CD14-positive monocyte (primary cell): Measurements from ENCODE around the gene PTPRD. TPM values are rescaled to one million over a fixed set of nuclear protein-coding genes. Genes with fewer than 3 reads are reported as not detected.

Experiments used
- DNase-seq, 3 donors: peaks; one replicate each; pipeline ENCODE4 v3.0.0-alpha.2; 2011 to 2022
- H2AFZ ChIP-seq: 2 replicates; pipeline ENCODE4 v1.6.0; 2012; ENCODE audit warnings: mild to moderate bottlenecking, low read depth, low read length, inconsistent platforms; ENCODE audit not compliant: insufficient read depth, poor library complexity, severe bottlenecking
- H3K27ac ChIP-seq, 2 donors: 1 replicate in 1 of 2; 2 replicates in 1 of 2; pipeline ENCODE4 v1.5.1; 2012 to 2013; ENCODE audit warnings: low read length in 2 of 2, control low read depth in 1 of 2, inconsistent platforms in 1 of 2, low read depth in 1 of 2, mild to moderate bottlenecking in 1 of 2
- H3K27me3 ChIP-seq, 2 donors: one replicate each; pipeline versions ENCODE4 v1.6.0 to v1.6.1; 2011 to 2013; ENCODE audit warnings: low read length in 2 of 2; ENCODE audit not compliant: control insufficient read depth in 2 of 2, insufficient read depth in 2 of 2
- H3K36me3 ChIP-seq, 2 donors: replicated peaks in 1 of 2; 1 replicate in 1 of 2; 2 replicates in 1 of 2; pipeline versions ENCODE4 v1.5.1 to v1.6.1; 2012 to 2013; ENCODE audit warnings: low read length in 2 of 2, control low read depth in 1 of 2, inconsistent platforms in 1 of 2, mild to moderate bottlenecking in 1 of 2; ENCODE audit not compliant: insufficient read depth in 2 of 2, control insufficient read depth in 1 of 2
- H3K4me1 ChIP-seq, 2 donors: 1 replicate in 1 of 2; 2 replicates in 1 of 2; pipeline versions ENCODE4 v1.5.1 to v1.6.1; 2012 to 2013; ENCODE audit warnings: low read length in 2 of 2, control low read depth in 1 of 2, inconsistent platforms in 1 of 2, mild to moderate bottlenecking in 1 of 2, moderate library complexity in 1 of 2; ENCODE audit not compliant: insufficient read depth in 2 of 2, control insufficient read depth in 1 of 2
- H3K4me2 ChIP-seq: replicated peaks from 2 replicates; pipeline ENCODE3; 2012; ENCODE audit warnings: low read length, moderate library complexity, mild to moderate bottlenecking; ENCODE audit not compliant: poor library complexity, severe bottlenecking; ENCODE audit errors: extremely low read depth
- H3K4me3 ChIP-seq, 3 experiments: fragments of 200-600 bp in 1 of 3; sonication (generic) in 1 of 3; replicated peaks in 1 of 3; 1 replicate in 2 of 3; 2 replicates in 1 of 3; pipeline ENCODE4 v1.5.1; 2011 to 2013; ENCODE audit warnings: low read length in 3 of 3, mild to moderate bottlenecking in 3 of 3, control low read depth in 2 of 3, low read depth in 2 of 3, inconsistent platforms in 1 of 3, moderate library complexity in 1 of 3
- H3K79me2 ChIP-seq: 2 replicates; pipeline ENCODE4 v1.6.0; 2012; ENCODE audit warnings: mild to moderate bottlenecking, control low read depth, inconsistent platforms, low read length, moderate library complexity; ENCODE audit not compliant: insufficient read depth
- H3K9ac ChIP-seq: 2 replicates; pipeline ENCODE4 v1.6.0; 2017; ENCODE audit warnings: low read length, mild to moderate bottlenecking; ENCODE audit not compliant: insufficient read depth, poor library complexity, severe bottlenecking
- H3K9me3 ChIP-seq, 2 donors: replicated peaks in 1 of 2; 1 replicate in 1 of 2; 2 replicates in 1 of 2; pipeline versions ENCODE4 v1.5.1 to v1.6.1; 2012 to 2013; ENCODE audit warnings: low read length in 2 of 2, control low read depth in 1 of 2; ENCODE audit not compliant: control insufficient read depth in 1 of 2, insufficient read depth in 1 of 2
- H4K20me1 ChIP-seq: 2 replicates; pipeline ENCODE4 v1.6.0; 2012; ENCODE audit warnings: mild to moderate bottlenecking, low read length, control low read depth, moderate library complexity; ENCODE audit not compliant: insufficient read depth
- H3K27ac Mint-ChIP-seq, 7 donors: one replicate each; pipeline ENCODE4 v1.8.0; 2020; ENCODE audit warnings: mild to moderate bottlenecking in 7 of 7, mixed read lengths in 7 of 7, moderate library complexity in 6 of 7, inconsistent platforms in 2 of 7
- H3K27me3 Mint-ChIP-seq, 3 donors: one replicate each; pipeline ENCODE4 v1.8.0; 2021 to 2022; ENCODE audit warnings: low read depth in 3 of 3, mild to moderate bottlenecking in 3 of 3, mixed read lengths in 3 of 3, moderate library complexity in 3 of 3, inconsistent platforms in 1 of 3
- H3K36me3 Mint-ChIP-seq, 2 donors: one replicate each; pipeline ENCODE4 v1.8.0; 2020; ENCODE audit warnings: mixed read lengths in 2 of 2, inconsistent platforms in 1 of 2, mild to moderate bottlenecking in 1 of 2
- H3K4me1 Mint-ChIP-seq: one replicate; pipeline ENCODE4 v1.8.0; 2020; ENCODE audit warnings: mild to moderate bottlenecking, mixed read lengths
- H3K4me3 Mint-ChIP-seq, 2 donors: one replicate each; pipeline ENCODE4 v1.8.0; 2020; ENCODE audit warnings: mild to moderate bottlenecking in 2 of 2, mixed read lengths in 2 of 2, moderate library complexity in 1 of 2
- H3K9me3 Mint-ChIP-seq, 7 donors: one replicate each; pipeline ENCODE4 v1.8.0; 2020 to 2022; ENCODE audit warnings: mixed read lengths in 7 of 7, mild to moderate bottlenecking in 6 of 7, moderate library complexity in 6 of 7, inconsistent platforms in 2 of 7
- CTCF ChIP-seq: fragments of 200-600 bp; IDR thresholded peaks from one replicate; pipeline ENCODE4 v1.8.0; 2022; ENCODE audit warnings: antibody characterized with exemption, mild to moderate bottlenecking
- WGBS: methylation state at CpG from one replicate; pipeline ENCODE4 v1.1.5; 2013; ENCODE audit warnings: missing lambda C conversion rate; ENCODE audit not compliant: insufficient coverage; 5-methylcytosine and 5-hydroxymethylcytosine counted together
- intact Hi-C, 2 donors: fragments of 100-400 bp; cut with micrococcal nuclease; formaldehyde crosslinking; loops; one replicate each; pipeline versions ENCODE4 v1.15.0 to v1.15.1; 2023
- polyA plus RNA-seq, 3 donors: library from polyadenylated mRNA; depleted of rRNA in 1 of 3; unstranded in 2 of 3; stranded (reverse) in 1 of 3; fragments of 300-500 nt in 2 of 3; fragments of >200 nt in 1 of 3; fragmentation: Illumina TruSeq in 2 of 3; gene quantifications; 1 replicate in 2 of 3; 2 replicates in 1 of 3; pipeline ENCODE4 v1.2.3, GENCODE V29; 2012 to 2021

PTPRD gene
- polyA plus RNA-seq, 3 donors: not detected

GRCh38 chr9:9746826-9747225 lies 866.0 kb downstream of the PTPRD start:
- intact Hi-C loops: no loop called here
- Mint-ChIP-seq H3K36me3 (no peaks in the 10 kb centered on the region), H3K4me1 (no peaks in the 10 kb centered on the region), H3K27me3 (no peaks in the 10 kb centered on the region), H3K27ac (no peak overlapping the region), H3K4me3 (no peak overlapping the region), H3K9me3 (peaks cover 0 to 3% (median 0%) of the 10 kb centered on the region in 7 donors)
- DNase-seq: no peak
- H3K36me3 ChIP-seq: no peaks in the 10 kb centered on the region
- no peak overlapping the region for H3K4me3 ChIP-seq
- no peaks in the 10 kb centered on the region for H4K20me1 ChIP-seq
- H3K27me3 ChIP-seq: no peaks in the 10 kb centered on the region
- TF ChIP-seq CTCF: no peak
- H3K4me2 ChIP-seq: no peak overlapping the region
- no peak overlapping the region for H3K27ac ChIP-seq
- no peaks in the 10 kb centered on the region for H3K79me2 ChIP-seq
- WGBS: 33% methylated on average over 1 of the region's 1 CpG
- H3K4me1 ChIP-seq: no peaks in the 10 kb centered on the region
- H3K9ac ChIP-seq: no peak overlapping the region
- H3K9me3 ChIP-seq: no peaks in the 10 kb centered on the region
- H2AFZ ChIP-seq: no peak overlapping the region

GRCh38 chr9:9743822-9744221 lies 869.0 kb downstream of the PTPRD start:
- no peaks in the 10 kb centered on the region for H4K20me1 ChIP-seq
- H3K36me3 ChIP-seq: no peaks in the 10 kb centered on the region
- no CpG with 5 or more reads among the region's 7 CpGs for WGBS
- no peak for DNase-seq
- no peak overlapping the region for H3K4me2 ChIP-seq
- H3K4me3 ChIP-seq: no peak overlapping the region
- H3K36me3 Mint-ChIP-seq: no peaks in the 10 kb centered on the region
- no peaks in the 10 kb centered on the region for H3K79me2 ChIP-seq
- H3K9me3 Mint-ChIP-seq: peaks cover 0 to 4% (median 3%) of the 10 kb centered on the region in 7 donors
- no peaks in the 10 kb centered on the region for H3K27me3 Mint-ChIP-seq
- no peaks in the 10 kb centered on the region for H3K27me3 ChIP-seq
- intact Hi-C loops: no loop called here
- no peak overlapping the region for H2AFZ ChIP-seq
- no peak overlapping the region for H3K9ac ChIP-seq
- no peak overlapping the region for H3K4me3 Mint-ChIP-seq
- H3K4me1 Mint-ChIP-seq: no peaks in the 10 kb centered on the region
- H3K27ac Mint-ChIP-seq: no peak overlapping the region
- H3K4me1 ChIP-seq: no peaks in the 10 kb centered on the region
- no peak overlapping the region for H3K27ac ChIP-seq
- H3K9me3 ChIP-seq: no peaks in the 10 kb centered on the region
- no peak for TF ChIP-seq CTCF
